ENCODE results near the gene LPIN1. TPM values are rescaled to one million over a fixed set of nuclear protein-coding genes. Genes with fewer than 3 reads are reported as not detected.

The LPIN1 gene
- 10 to 100 TPM; 19.0 to 52.3 (median 30.5) TPM for total RNA-seq

DNA sequence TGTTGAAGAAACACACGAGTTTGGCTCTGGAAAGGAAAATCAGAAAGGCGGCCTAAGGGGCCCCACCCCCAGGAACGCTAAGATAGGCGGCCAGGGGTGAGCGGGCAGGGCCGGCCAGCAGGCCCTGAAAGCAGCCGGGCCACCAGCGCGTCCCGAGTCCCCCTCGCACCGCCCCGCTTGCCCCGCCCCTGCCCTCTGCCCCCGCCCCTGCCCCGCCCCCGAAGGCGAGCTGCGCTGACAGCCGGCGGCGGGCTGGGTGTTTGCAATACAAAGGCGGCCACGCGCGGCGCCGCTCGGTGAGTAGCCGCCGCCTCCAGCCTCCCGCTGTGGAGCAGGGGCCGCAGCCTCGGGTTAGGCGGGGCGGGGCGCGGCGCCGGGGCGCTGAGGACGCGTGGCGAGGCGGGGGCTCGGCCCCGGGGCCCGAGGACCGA is at the start of gene LPIN1:
LPIN1 (plus strand) TSS at position 257 of the 431 bp plus-strand sequence. CDS start 18,910 bp downstream, outside the sequence.
- Histone ChIP-seq H3K9me3 (no peaks in the 10 kb centered on the region), H3K4me1 (peaks cover 4 to 14% of the 10 kb centered on the region in 2 donors), H3K4me3 (peak within 1 kb of the TSS; percentile 78 to 86), H3K36me3 (no peaks in the 10 kb centered on the region), H3K27ac (peak within 1 kb of the TSS; percentile 70 to 90), H3K27me3 (no peaks in the 10 kb centered on the region)
- peak; percentile 89 to 91 for DNase-seq
- intact Hi-C loops (cut with DNase I; ENCODE audit: low total_unique reads), result no loop called here
- TF ChIP-seq POLR2A (IDR thresholded peaks at IDR 0.05), result peak; percentile 91 to 93
- TF ChIP-seq, protein P1, sequence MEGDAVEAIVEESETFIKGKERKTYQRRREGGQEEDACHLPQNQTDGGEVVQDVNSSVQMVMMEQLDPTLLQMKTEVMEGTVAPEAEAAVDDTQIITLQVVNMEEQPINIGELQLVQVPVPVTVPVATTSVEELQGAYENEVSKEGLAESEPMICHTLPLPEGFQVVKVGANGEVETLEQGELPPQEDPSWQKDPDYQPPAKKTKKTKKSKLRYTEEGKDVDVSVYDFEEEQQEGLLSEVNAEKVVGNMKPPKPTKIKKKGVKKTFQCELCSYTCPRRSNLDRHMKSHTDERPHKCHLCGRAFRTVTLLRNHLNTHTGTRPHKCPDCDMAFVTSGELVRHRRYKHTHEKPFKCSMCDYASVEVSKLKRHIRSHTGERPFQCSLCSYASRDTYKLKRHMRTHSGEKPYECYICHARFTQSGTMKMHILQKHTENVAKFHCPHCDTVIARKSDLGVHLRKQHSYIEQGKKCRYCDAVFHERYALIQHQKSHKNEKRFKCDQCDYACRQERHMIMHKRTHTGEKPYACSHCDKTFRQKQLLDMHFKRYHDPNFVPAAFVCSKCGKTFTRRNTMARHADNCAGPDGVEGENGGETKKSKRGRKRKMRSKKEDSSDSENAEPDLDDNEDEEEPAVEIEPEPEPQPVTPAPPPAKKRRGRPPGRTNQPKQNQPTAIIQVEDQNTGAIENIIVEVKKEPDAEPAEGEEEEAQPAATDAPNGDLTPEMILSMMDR (IDR thresholded peaks at IDR 0.05), result peak in 2 of 4 experiments; percentile 43 to 46

- Histone ChIP-seq H3K27ac (peak overlapping the region in 1 of 2 donors; percentile 74), H3K4me3 (no peak overlapping the region), H3K4me1 (no peaks in the 10 kb centered on the region), H3K36me3 (no peaks in the 10 kb centered on the region), H3K27me3 (no peaks in the 10 kb centered on the region), H3K9me3 (no peaks in the 10 kb centered on the region)
- DNase-seq, result no peak
- TF ChIP-seq POLR2A (IDR thresholded peaks at IDR 0.05), result no peak
- TF ChIP-seq, protein P1 (IDR thresholded peaks at IDR 0.05), result no peak
- intact Hi-C loops (cut with DNase I; ENCODE audit: low total_unique reads), result no loop called here
Observed at GRCh38 chr2:11696736-11697102, 49.7 kb upstream of the LPIN1 start.

DNA sequence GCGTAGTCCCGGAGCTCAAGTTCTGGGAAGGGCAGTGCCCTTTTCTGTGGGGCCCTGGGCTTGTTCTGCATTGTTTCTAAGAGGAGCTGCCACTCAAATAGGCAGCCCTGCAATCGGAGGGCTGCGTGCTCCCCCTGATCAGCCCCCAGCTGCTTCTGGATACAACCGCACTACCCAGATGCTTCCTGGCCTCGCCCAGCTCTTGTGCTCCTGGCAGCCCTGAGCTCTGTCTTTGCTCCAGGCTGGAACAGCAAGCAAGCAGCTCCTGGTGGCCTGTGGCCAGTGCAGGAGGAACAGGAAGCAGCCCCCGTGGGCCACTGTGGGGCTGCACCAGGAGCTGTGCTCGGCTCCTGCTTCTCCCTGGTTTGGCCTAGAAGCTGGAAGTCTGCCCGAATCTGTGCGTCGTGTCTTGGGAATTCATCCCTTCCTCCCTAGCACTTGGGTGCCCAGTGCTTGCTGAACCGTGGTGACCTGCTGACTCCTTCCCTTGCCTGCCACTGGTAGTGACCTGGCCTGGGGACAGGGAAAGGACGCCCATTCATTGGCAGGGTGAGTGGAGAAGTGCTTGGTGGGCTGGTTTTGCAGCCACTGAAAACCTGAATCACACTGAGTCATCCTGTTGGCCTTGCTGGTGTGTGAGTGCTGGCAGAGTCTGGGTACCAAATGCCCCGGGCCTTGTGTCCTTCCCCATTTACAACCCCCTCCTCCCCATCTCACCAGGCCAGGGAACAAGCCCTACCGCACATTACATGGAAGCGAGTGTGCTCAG is 49.1 kb upstream of the LPIN1 start:
- DNase-seq, result peak; percentile 44 to 62
- Histone ChIP-seq H3K4me1 (no peaks in the 10 kb centered on the region), H3K27ac (peak overlapping the region; percentile 53 to 74), H3K27me3 (no peaks in the 10 kb centered on the region), H3K9me3 (no peaks in the 10 kb centered on the region), H3K4me3 (no peak overlapping the region), H3K36me3 (no peaks in the 10 kb centered on the region)
- intact Hi-C loops (cut with DNase I; ENCODE audit: low total_unique reads), result no loop called here
- no peak for TF ChIP-seq POLR2A (IDR thresholded peaks at IDR 0.05)
- TF ChIP-seq, protein P1 (IDR thresholded peaks at IDR 0.05), result no peak

- Histone ChIP-seq H3K27ac (peak overlapping the region; percentile 53 to 74), H3K9me3 (no peaks in the 10 kb centered on the region), H3K4me3 (no peak overlapping the region), H3K27me3 (no peaks in the 10 kb centered on the region), H3K4me1 (no peaks in the 10 kb centered on the region), H3K36me3 (no peaks in the 10 kb centered on the region)
- intact Hi-C loops (cut with DNase I; ENCODE audit: low total_unique reads), result no loop called here
- no peak for TF ChIP-seq POLR2A (IDR thresholded peaks at IDR 0.05)
- TF ChIP-seq, protein P1 (IDR thresholded peaks at IDR 0.05), result no peak
- DNase-seq, result peak; percentile 77 to 85
Observed at GRCh38 chr2:11698009-11698922, 48.2 kb upstream of the LPIN1 start.
